T-helper 9 cell (primary cell): ENCODE data around the gene CREB5.
"Not testable (repeated sequence)": the region's sequence is repeated elsewhere in the genome, so short reads cannot be mapped to it uniquely, and the experiment has no call there.

Source experiments
- DNase-seq: peaks from one replicate; pipeline ENCODE4 v3.0.0-alpha.2; 2020

CREB5 gene

DNA sequence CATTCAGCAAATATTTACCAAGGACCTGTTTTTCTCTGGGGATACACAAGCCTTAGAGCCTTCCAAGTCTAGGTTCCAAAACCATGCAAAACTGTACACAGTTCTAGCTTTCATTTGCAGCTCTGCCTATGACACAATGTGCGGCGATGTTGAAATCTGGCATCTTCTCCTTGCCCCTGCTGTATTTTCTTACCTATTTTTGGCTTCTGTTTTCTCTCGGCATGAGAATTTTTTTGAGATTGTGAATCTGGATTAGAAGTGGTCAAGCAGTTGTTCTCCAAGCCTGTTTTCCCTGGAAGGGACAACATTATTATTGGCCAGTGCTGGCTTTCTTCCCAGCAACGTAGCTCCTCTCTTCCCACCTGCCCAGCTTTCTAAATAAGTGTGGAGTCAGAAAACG lies 176.3 kb downstream of the CREB5 start:
- no peak for DNase-seq

DNA sequence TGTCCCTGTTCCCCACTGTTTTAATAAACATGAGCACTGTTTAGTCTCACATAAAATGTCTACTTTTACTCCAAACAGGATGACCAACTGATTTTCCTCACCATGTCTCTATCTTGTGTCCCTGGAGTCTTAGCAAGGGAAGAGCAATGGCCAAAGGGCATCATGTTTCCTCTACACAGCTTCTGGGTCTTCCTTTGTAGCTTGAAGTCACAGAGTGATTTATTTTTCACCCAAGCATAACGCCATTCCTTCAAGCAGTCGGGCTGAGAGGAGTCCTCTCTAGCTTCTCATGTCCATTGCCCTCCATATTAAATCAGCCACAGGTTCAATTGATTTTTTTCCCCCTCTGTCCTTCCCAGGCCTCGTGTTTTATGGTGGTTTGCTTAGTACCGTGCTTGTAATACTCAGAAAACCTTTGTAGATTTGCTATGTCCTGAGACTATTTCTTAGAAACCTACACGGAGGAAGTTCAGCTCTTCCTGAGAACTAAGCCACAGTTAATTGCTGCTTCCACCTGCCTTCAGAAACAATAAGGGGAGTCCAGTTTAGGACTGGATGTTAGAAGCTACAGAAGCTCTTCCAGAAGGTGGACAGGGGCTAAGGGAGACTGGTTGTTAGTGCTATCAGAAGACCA lies 178.8 kb downstream of the CREB5 start:
- DNase-seq, result no peak

GRCh38 chr7:28591725-28592349 lies 179.5 kb downstream of the CREB5 start:
- no peak for DNase-seq

GRCh38 chr7:28592861-28593260 lies 180.5 kb downstream of the CREB5 start:
- DNase-seq, result no peak

DNA sequence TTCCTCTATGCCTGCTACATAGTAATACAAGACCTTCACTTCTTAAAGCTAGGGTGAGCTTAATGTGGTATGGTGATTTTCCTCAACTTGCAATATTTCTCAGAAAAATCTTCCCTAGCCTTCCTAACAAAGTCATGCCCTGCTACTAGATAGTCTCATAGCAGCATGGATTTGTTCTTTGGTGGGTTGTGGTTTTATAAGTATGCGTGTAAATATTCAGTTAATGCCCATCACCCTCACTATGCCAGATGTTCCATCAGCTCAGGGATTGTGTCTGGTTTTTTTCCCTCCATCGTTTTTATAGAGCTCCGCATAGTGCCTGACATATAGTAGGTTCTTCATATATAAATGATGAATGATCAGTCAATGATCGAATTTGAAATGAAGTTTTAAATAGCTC lies 182.8 kb downstream of the CREB5 start:
- DNase-seq, result no peak

- no peak for DNase-seq
These were observed 183.5 kb downstream of the CREB5 start for GRCh38 chr7:28595801-28596200.

DNA sequence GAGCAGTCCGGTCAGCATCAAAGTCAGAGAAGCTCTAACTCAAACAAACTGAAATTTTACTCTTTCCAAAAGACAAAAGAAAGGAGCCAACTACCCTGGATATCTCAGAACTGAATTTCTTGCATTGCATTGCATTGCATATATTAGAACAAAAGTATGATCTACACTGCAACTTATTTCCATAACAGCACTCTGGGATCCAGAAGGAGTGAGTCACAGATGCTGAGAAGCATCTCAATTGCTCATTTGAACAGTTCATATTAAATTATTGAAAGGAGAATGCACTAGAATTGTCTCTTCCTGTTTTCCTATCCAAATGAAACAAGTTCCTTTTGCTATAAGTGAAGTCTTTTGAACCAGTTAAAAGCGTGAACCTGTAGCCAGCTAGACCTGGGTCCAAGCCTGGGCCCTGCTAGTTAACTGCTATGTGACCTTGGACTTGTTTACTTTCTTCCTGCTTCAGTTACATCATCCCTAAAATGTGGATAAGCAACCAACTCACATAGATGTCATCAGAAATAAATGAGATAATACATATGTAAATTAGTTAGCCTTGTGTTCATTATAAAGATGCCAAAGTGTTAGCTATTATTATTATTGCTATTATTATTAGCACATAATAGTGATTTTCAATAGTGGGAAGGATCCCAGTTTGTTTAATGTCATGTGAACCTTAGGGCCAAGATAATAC lies 184.1 kb downstream of the CREB5 start:
- no peak for DNase-seq

- no peak for DNase-seq
These were observed 185.0 kb downstream of the CREB5 start for GRCh38 chr7:28597284-28597683.

- not testable (repeated sequence) for DNase-seq
These were observed 185.7 kb downstream of the CREB5 start for GRCh38 chr7:28598037-28598436.

GRCh38 chr7:28598586-28598985 lies 186.3 kb downstream of the CREB5 start:
- no peak for DNase-seq

- DNase-seq, result no peak
These were observed 187.1 kb downstream of the CREB5 start for GRCh38 chr7:28599411-28599810.

DNA sequence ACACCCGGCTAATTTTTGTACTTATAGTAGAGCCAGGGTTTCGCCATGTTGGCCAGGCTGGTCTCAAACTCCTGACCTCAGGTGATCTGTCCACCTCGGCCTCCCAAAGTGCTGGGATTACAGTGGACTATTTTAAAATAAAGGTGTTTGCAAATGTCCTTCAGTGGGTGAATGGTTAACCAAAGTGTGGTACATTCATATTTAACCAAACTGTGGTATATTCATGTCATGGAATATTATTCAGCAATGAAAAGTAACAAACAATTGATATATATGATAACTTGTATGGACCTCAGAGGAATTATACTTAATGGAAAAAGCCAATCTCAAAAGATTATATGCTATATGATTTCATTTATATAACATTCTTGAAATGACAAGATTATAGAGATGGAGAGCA lies 190.0 kb downstream of the CREB5 start:
- no peak for DNase-seq

- DNase-seq, result no peak
These were observed 193.2 kb downstream of the CREB5 start for GRCh38 chr7:28605427-28606085.

DNA sequence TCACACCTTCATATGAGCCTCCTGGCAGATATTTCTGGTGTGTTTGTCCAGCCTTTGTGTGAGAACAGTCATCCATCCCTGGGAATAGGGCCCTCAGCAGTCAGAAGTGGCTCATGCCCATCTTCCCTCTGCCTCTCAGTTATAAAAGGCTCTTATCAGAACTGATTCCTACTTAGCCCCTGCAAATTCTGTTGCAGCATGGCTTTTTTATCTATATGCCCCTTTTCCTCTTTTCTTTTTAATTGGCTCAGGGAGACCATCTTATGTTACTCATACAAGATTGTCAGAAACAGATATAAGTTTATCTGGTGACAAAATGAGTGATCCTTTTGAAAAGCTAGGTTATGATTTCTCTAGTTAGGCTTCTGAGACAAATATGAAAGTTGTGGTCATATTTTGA lies 194.1 kb downstream of the CREB5 start:
- no peak for DNase-seq

DNA sequence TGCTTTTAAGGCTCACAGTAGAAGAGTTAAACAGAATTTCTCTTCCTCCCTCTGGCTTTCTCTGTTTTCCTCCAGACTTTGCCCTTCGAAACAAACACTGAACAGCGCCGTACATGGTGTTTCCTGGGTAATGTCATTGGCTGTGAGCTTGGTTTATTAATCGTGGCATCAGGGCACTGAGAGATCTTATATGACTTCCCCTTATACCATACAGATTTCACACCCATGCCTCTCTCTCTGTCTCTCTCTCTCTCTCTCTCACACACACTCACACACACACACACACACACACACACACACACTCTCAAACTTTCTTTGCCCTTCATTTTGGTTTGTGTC lies 195.5 kb downstream of the CREB5 start:
- no peak for DNase-seq

DNA sequence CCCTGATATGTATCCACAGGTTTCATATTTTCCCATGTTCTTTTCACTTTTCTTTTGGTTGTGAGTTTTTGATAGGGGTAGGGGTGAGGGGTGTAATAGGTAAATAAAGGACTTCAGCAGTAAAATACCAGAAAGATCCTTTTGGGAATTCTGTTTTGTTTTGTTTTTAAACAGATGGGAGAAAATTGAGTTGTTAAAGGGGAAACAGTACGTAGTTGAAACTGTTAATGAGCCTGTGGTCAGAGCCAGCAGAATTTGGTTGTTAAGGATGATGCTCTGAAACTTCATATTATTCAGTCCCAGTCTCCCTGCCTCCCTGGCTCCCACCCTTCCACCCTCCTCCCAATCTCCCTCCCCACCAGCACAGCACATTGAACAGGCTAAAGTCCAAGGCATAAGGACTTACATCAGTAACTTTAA lies 195.9 kb downstream of the CREB5 start:
- no peak for DNase-seq

GRCh38 chr7:28608731-28609130 lies 196.4 kb downstream of the CREB5 start:
- no peak for DNase-seq

DNA sequence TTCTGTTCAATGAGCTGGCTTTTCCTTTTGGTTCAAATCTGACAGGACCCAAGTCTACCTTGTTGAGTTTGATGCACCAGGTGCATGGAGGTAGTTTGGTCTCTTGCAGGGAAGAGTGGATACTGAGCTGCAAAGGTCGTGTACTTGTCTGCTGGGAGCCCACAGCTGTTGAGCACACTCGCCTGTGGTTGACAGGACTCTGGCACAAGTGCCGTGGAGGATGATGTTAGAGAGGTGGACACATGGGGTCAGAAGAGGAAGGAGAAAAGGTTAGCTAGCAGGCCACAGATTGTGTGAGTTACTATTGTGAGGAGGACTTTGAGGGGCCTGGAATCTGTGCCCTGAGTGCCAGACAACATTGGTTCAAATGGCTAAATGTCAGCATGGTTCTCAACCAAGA lies 197.3 kb downstream of the CREB5 start:
- DNase-seq, result no peak

DNA sequence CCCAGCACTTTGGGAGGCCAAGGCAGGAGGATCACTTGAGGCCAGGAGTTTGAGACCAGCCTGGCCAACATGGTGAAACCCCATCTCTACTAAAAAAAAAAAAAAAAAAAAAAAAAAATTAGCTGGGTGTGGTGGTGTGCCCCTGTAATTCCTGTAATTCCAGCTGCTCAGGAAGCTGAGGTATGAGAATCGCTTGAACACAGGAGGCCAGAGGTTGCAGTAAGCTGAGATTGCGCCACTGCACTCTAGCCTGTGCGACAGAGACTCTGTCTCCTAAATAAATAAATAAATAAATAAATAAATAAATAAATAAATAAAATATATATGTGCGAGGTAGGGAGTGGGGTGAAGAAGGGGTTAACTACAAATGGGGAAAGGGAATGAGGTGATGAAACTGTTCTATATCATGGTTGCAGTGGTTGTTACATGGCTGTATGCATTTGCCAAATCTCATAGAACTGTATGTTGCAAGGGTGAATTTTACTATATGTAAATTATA lies 199.1 kb downstream of the CREB5 start:
- not testable (repeated sequence) for DNase-seq

DNA sequence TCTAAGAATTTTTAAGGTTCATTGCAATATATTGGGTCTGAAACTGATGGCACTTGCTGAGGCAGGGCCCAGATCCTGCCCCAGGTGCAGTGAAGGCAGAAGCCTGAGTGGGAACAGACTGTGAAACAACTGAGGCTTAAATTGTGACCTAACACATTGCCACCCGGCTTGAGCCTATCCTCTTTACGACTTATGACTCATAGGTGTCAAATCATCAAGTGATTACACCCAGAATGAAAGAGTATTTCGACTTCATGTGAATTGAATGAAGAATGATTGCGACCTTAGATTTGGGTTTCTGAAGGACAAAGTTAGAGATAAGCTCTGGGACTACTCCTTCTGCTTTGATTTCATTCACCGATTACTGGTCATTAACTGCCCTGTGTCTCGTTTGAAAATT lies 200.9 kb downstream of the CREB5 start:
- DNase-seq, result no peak

- no peak for DNase-seq
These were observed 202.8 kb downstream of the CREB5 start for GRCh38 chr7:28615091-28615490.

DNA sequence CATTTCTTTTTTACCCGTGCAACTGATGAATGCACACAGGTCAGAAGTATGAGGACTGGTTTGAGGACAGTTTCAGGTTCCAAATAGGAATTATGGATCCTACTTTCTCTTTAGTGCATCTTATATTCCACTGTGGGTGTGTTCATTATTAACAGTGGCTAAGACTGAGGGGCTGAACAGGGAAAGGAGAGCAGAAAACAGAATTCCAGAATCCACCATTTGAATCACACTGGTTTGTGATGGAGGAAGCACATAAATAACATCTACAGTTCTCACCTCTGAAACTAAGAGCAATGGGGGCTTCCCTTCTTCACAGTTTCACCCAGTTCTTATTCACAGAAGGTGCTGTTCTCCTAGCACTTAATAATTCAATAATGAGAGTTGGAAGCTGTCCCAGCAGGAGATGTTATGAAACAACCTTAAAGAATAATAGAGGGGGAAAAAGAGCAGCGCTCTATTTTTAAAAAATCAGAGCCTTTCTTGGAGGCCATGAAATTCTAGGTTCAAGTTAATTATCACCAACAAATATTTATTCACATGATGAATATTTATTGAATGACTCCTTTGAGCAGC lies 205.1 kb downstream of the CREB5 start:
- no peak for DNase-seq

- no peak for DNase-seq
These were observed 206.1 kb downstream of the CREB5 start for GRCh38 chr7:28618383-28618782.
